Measurements from ENCODE around the gene AGAP1.

The AGAP1 gene

DNA sequence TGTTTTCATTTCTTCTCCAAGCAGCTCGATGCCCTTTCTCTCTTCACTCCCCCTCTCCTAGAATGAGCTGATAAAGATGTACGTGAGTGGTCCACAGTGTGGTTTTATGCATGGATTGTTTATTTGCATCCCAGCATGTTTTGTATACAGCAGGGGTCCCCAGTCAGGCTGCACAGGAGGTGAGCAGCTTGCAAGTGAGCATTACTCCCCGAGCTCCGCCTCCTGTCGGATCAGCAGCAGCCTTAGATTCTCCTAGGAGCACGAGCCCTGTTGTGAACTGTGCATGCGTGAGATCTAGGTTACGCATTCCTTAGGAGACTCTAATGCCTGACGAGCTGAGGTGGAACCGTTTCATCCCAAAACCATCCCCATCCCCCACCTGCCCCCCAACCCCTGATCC is 262.6 kb downstream of the AGAP1 start:
- TF ChIP-seq POLR2AphosphoS5 (IDR thresholded peaks at IDR 0.05; ENCODE audit: low read depth, low read length) = no peak
- no peak for TF ChIP-seq TAF1 (IDR thresholded peaks at IDR 0.05; ENCODE audit: borderline replicate concordance, insufficient read depth, low read length)
- TF ChIP-seq FOXP2 (optimal IDR thresholded peaks at IDR 0.05; ENCODE audit: borderline replicate concordance, extremely low read depth, extremely low read length, insufficient read depth) = no peak

DNA sequence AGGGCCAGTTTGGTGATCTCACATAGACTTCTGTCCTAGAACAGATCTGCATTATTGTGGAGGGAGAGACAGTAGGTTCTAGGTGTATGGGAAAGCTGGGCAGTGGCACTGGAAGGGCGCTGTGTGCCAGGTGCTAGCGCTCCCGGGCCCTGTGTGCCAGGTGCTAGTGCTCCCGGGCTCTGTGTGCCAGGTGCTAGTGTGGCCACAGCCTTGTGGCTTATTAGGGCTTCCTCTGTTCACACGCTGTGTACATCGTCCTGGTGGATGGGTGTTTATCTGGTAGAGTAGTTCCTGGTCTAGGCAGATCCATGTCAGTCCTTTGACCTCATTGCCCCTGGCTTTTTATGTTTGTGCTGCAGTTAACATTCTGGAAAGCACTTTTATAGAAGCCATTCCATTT is 263.4 kb downstream of the AGAP1 start:
- TF ChIP-seq SIN3A (IDR thresholded peaks at IDR 0.05; ENCODE audit: borderline replicate concordance, insufficient read depth, low read length) (no peak), FOXP2 (optimal IDR thresholded peaks at IDR 0.05; ENCODE audit: borderline replicate concordance, extremely low read depth, extremely low read length, insufficient read depth) (no peak), POLR2AphosphoS5 (IDR thresholded peaks at IDR 0.05; ENCODE audit: low read depth, low read length) (no peak), TAF1 (IDR thresholded peaks at IDR 0.05; ENCODE audit: borderline replicate concordance, insufficient read depth, low read length) (no peak)
- TF ChIP-seq, protein P1, sequence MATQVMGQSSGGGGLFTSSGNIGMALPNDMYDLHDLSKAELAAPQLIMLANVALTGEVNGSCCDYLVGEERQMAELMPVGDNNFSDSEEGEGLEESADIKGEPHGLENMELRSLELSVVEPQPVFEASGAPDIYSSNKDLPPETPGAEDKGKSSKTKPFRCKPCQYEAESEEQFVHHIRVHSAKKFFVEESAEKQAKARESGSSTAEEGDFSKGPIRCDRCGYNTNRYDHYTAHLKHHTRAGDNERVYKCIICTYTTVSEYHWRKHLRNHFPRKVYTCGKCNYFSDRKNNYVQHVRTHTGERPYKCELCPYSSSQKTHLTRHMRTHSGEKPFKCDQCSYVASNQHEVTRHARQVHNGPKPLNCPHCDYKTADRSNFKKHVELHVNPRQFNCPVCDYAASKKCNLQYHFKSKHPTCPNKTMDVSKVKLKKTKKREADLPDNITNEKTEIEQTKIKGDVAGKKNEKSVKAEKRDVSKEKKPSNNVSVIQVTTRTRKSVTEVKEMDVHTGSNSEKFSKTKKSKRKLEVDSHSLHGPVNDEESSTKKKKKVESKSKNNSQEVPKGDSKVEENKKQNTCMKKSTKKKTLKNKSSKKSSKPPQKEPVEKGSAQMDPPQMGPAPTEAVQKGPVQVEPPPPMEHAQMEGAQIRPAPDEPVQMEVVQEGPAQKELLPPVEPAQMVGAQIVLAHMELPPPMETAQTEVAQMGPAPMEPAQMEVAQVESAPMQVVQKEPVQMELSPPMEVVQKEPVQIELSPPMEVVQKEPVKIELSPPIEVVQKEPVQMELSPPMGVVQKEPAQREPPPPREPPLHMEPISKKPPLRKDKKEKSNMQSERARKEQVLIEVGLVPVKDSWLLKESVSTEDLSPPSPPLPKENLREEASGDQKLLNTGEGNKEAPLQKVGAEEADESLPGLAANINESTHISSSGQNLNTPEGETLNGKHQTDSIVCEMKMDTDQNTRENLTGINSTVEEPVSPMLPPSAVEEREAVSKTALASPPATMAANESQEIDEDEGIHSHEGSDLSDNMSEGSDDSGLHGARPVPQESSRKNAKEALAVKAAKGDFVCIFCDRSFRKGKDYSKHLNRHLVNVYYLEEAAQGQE (IDR thresholded peaks at IDR 0.05; ENCODE audit: insufficient read depth in 1 of 2, low read depth in 2 of 2, low read length in 2 of 2) = no peak

DNA sequence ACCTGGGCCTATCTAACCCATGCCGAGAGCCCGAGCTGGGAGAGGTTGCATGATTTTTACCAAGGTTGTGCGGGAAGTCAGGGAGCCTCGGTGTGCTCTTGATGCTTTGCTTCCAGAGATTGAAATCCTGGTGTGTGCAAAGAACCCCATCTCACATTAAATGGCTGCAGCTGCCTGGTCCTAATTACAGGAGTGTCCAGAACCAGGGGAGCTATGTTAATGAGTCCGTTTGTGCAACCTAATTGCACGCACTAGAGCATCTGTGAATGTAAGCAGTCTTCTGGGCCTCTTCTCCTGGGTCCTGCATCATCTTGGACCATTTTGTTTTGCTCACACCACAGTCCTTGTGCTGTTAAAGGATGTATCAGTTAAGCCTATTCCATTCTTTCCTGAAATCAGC is 263.8 kb downstream of the AGAP1 start:
- TF ChIP-seq SIN3A (IDR thresholded peaks at IDR 0.05; ENCODE audit: borderline replicate concordance, insufficient read depth, low read length) = no peak
- TF ChIP-seq, protein P1 (IDR thresholded peaks at IDR 0.05; ENCODE audit: insufficient read depth in 1 of 2, low read depth in 2 of 2, low read length in 2 of 2) = no peak
- no peak for TF ChIP-seq TAF1 (IDR thresholded peaks at IDR 0.05; ENCODE audit: borderline replicate concordance, insufficient read depth, low read length)
- TF ChIP-seq POLR2AphosphoS5 (IDR thresholded peaks at IDR 0.05; ENCODE audit: low read depth, low read length) = no peak
- TF ChIP-seq FOXP2 (optimal IDR thresholded peaks at IDR 0.05; ENCODE audit: borderline replicate concordance, extremely low read depth, extremely low read length, insufficient read depth) = no peak

DNA sequence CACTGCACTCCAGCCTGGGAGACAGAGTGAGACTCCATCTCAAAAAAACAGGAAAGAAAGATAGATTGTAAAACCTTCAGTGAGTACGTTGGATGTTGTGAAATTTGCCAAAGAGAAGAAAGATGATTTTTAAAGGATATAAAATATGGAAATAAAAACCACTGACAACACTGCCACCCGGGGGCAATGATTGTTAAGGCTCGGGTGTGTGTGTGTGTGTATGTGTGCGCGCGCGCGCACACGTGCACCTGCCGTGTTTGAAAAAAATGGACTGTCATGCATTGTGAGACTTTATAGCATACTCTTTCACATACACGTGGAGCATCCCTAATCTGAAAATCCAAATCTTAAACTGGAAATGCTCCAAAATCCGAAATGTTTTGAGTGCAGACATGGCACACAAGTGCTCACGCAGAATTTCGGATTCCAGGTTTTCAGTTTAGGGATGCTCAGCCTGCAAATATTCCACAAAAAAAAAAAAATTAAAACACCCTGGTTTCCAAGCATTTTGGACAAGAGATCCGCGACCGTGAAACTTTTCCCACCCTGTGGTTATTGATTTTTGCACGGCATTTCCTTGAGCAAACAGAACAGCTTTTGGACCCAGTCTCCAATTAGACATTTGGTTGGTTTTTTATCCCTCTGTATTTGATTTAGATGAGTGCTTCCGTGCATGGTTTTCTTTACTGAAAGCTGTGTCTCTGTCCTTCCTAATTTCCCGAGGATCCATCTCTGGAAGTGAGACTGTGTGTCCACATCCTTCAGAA is 269.2 kb downstream of the AGAP1 start:
- TF ChIP-seq FOXP2 (optimal IDR thresholded peaks at IDR 0.05; ENCODE audit: borderline replicate concordance, extremely low read depth, extremely low read length, insufficient read depth) (no peak), POLR2AphosphoS5 (IDR thresholded peaks at IDR 0.05; ENCODE audit: low read depth, low read length) (no peak), TAF1 (IDR thresholded peaks at IDR 0.05; ENCODE audit: borderline replicate concordance, insufficient read depth, low read length) (no peak), SIN3A (IDR thresholded peaks at IDR 0.05; ENCODE audit: borderline replicate concordance, insufficient read depth, low read length) (no peak)
- TF ChIP-seq, protein P1 (IDR thresholded peaks at IDR 0.05; ENCODE audit: insufficient read depth in 1 of 2, low read depth in 2 of 2, low read length in 2 of 2) = no peak

DNA sequence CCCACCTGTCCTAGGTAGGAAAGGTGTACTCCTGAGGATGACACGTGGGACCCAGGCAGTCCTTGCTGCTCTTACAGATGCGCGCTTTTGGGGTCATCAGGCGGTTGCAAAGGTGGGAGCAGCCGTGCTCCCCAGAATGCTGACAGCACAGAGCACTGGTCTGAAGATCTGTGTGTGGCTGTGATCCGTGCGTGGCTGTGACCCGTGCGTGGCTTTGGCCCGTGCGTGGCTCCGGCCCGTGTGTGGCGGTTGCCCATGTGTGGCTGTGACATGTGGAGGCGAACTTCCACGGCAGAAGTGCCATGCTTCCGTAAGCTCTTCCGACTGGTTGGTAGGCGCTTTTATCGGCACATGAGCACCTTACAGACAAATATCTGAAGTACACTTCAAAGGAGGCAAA is 270.0 kb downstream of the AGAP1 start:
- TF ChIP-seq FOXP2 (optimal IDR thresholded peaks at IDR 0.05; ENCODE audit: borderline replicate concordance, extremely low read depth, extremely low read length, insufficient read depth) (no peak), SIN3A (IDR thresholded peaks at IDR 0.05; ENCODE audit: borderline replicate concordance, insufficient read depth, low read length) (no peak), TAF1 (IDR thresholded peaks at IDR 0.05; ENCODE audit: borderline replicate concordance, insufficient read depth, low read length) (no peak), POLR2AphosphoS5 (IDR thresholded peaks at IDR 0.05; ENCODE audit: low read depth, low read length) (no peak)
- TF ChIP-seq, protein P1 (IDR thresholded peaks at IDR 0.05; ENCODE audit: insufficient read depth in 1 of 2, low read depth in 2 of 2, low read length in 2 of 2) = no peak
